ENCODE measurements around the gene OPRL1.

OPRL1 gene

GRCh38 chr20:64138276-64138815, 58.5 kb downstream of the OPRL1 start:
- H3K4me3 ChIP-seq (ENCODE audit: low read length) = no peak overlapping the region
- no peaks in the 10 kb centered on the region for H3K4me1 ChIP-seq (ENCODE audit: control insufficient read depth, insufficient read depth, low read length)
- H3K9ac ChIP-seq (ENCODE audit: low read length) = no peak overlapping the region
- peaks cover 28% of the 10 kb centered on the region for H3K27me3 ChIP-seq (replicated peaks; ENCODE audit: control insufficient read depth, insufficient read depth, low read length)
- no peak for DNase-seq (ENCODE audit: low read depth)
- H3K36me3 ChIP-seq (ENCODE audit: control insufficient read depth, insufficient read depth, low read length, severe bottlenecking) = no peaks in the 10 kb centered on the region
- no peaks in the 10 kb centered on the region for H3K9me3 ChIP-seq (ENCODE audit: control insufficient read depth, low read length)

DNA sequence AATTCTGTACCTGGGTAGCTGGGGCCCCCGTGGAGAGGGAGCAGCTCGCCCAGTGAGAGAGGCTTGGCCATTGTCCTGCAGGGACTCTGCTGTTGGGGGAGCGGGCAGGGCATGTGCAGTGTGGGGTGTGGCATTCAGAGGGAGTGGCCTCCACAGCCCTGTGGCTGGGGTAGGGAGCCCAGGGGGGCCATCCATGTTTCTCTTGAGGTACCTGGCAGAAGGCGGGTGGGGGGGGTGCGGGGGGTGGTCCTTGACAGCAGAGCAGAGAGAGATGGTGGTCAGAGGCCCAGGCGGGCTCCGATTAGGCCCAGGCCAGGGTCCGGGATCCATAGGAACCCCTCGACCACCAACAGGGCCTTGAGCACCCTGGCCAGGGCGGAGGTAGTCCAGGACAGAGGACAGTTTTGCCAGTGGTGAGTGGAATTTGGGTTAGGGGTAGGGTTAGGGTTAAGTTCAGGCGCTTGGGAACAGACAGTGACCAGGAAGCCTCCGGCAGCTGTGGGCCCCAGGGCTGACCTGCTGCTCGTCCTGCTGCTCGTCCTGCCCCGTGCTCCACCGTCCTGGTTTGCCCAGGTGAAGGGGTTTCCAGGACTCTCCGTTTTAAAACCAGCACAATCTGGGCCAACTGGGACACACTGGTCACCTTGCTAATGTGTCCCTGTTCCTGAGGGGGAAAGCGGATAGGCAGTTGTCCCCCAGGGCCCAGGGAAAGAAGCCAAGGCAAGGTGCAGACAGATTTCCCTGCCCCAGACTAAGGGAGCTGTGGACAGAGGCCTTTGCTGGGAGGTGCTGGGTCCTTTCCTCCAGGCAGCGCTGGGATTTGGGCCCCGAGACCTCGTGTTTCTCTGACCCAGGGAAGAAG, 59.5 kb downstream of the OPRL1 start:
- no peaks in the 10 kb centered on the region for H3K36me3 ChIP-seq (ENCODE audit: control insufficient read depth, insufficient read depth, low read length, severe bottlenecking)
- H3K4me1 ChIP-seq (ENCODE audit: control insufficient read depth, insufficient read depth, low read length) = no peaks in the 10 kb centered on the region
- no peak overlapping the region for H3K4me3 ChIP-seq (ENCODE audit: low read length)
- no peak overlapping the region for H3K9ac ChIP-seq (ENCODE audit: low read length)
- H3K9me3 ChIP-seq (ENCODE audit: control insufficient read depth, low read length) = no peaks in the 10 kb centered on the region
- no peak for DNase-seq (ENCODE audit: low read depth)
- peaks cover 28% of the 10 kb centered on the region for H3K27me3 ChIP-seq (replicated peaks; ENCODE audit: control insufficient read depth, insufficient read depth, low read length)

DNA sequence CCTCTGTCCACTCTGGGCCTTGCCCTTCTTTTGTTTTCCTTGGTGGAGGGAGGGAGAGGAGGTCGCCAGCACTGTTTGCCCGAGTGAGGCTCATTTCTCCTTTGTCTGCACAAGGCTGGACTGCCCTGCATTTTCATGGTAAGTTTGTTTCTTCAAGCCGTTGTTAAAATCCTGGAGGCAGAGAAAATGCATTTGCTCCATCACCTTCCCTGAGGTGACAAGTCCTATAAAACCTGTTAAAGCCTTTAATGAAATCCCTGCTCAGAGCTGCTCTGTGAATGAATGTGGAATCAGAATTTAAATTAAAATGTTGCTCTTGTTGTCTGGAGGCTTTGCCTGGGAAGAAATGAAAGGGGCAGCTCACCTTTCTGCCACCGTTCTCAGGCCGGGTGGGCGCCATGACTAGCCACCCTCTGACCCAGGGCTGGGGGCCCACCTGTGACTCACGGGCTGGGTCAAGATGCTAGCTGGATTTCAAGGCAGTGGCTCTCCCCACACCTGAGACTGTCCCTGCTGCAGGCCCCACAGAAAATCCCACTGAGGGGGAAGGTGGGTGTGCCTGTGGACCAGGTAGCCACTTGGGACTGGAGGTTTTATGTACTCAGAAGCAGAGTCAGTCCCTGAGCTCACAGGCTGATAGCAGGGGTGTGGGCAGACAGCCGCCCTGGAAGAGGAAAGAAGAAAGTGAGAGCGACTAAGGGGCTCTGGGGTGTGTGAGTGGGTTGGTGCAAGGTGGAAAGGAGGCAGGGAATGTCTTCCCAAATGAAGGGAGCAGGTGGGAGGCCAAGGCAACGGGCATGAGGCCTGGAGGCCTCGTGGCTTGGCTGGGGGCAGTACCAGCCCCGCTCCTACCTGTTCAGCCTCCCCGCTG, 60.4 kb downstream of the OPRL1 start:
- Histone ChIP-seq H3K4me3 (ENCODE audit: low read length) (no peak overlapping the region), H3K27me3 (replicated peaks; ENCODE audit: control insufficient read depth, insufficient read depth, low read length) (peaks cover 28% of the 10 kb centered on the region), H3K4me1 (ENCODE audit: control insufficient read depth, insufficient read depth, low read length) (no peaks in the 10 kb centered on the region), H3K9ac (ENCODE audit: low read length) (no peak overlapping the region), H3K36me3 (ENCODE audit: control insufficient read depth, insufficient read depth, low read length, severe bottlenecking) (no peaks in the 10 kb centered on the region), H3K9me3 (ENCODE audit: control insufficient read depth, low read length) (peaks cover 7% of the 10 kb centered on the region)
- DNase-seq (ENCODE audit: low read depth) = no peak

DNA sequence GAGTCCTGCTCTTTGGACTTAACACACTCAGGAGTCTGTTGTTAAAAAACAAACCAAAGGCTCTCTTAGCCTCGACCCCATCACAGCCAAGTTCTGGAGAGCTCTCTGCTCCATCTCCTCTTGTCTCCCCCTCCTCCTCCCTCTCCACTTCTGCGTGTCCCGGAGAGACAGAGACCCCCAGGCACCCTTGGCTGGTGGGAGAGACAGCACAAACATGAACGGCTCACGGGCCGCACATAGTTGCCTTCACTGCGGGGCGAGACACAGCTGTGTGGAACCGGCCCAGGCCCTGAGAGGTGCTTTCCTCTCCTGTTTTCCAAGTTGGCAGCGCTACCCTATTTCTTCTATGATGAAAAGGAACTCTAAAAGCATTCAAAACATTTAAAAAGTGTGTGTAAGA, 61.1 kb downstream of the OPRL1 start:
- peaks cover 28% of the 10 kb centered on the region for H3K27me3 ChIP-seq (replicated peaks; ENCODE audit: control insufficient read depth, insufficient read depth, low read length)
- no peak for DNase-seq (ENCODE audit: low read depth)
- no peaks in the 10 kb centered on the region for H3K4me1 ChIP-seq (ENCODE audit: control insufficient read depth, insufficient read depth, low read length)
- H3K4me3 ChIP-seq (ENCODE audit: low read length) = no peak overlapping the region
- no peak overlapping the region for H3K9ac ChIP-seq (ENCODE audit: low read length)
- H3K36me3 ChIP-seq (ENCODE audit: control insufficient read depth, insufficient read depth, low read length, severe bottlenecking) = no peaks in the 10 kb centered on the region
- peaks cover 13% of the 10 kb centered on the region for H3K9me3 ChIP-seq (ENCODE audit: control insufficient read depth, low read length)

DNA sequence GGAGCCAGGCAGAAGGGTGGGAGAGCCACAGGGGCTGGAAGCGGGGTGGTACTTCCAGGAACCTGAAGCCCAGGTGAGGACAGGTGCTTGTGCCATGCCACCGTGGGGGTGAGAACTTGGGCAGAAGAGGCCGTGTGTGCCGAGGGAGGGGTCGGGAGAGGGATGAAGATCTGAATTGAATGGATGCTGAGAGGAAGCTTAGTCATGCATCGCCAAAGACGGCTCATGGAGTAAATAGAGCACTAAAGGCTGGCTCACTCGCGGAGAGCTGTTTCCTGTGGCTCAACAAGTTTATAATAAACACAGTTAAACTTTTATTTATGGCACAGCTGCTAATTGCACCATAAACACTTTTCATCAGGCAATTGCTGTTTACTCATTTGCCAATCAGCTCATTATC, 62.7 kb downstream of the OPRL1 start:
- H3K27me3 ChIP-seq (replicated peaks; ENCODE audit: control insufficient read depth, insufficient read depth, low read length) = peaks cover 33% of the 10 kb centered on the region
- no peaks in the 10 kb centered on the region for H3K36me3 ChIP-seq (ENCODE audit: control insufficient read depth, insufficient read depth, low read length, severe bottlenecking)
- DNase-seq (ENCODE audit: low read depth) = no peak
- no peak overlapping the region for H3K9ac ChIP-seq (ENCODE audit: low read length)
- no peaks in the 10 kb centered on the region for H3K4me1 ChIP-seq (ENCODE audit: control insufficient read depth, insufficient read depth, low read length)
- peaks cover 13% of the 10 kb centered on the region for H3K9me3 ChIP-seq (ENCODE audit: control insufficient read depth, low read length)
- no peak overlapping the region for H3K4me3 ChIP-seq (ENCODE audit: low read length)

- Histone ChIP-seq H3K9me3 (ENCODE audit: control insufficient read depth, low read length) (peaks cover 13% of the 10 kb centered on the region), H3K36me3 (ENCODE audit: control insufficient read depth, insufficient read depth, low read length, severe bottlenecking) (no peaks in the 10 kb centered on the region), H3K4me1 (ENCODE audit: control insufficient read depth, insufficient read depth, low read length) (no peaks in the 10 kb centered on the region), H3K4me3 (ENCODE audit: low read length) (no peak overlapping the region), H3K9ac (ENCODE audit: low read length) (no peak overlapping the region), H3K27me3 (replicated peaks; ENCODE audit: control insufficient read depth, insufficient read depth, low read length) (peaks cover 38% of the 10 kb centered on the region)
- DNase-seq (ENCODE audit: low read depth) = no peak
Measured at GRCh38 chr20:64143018-64143801, 63.3 kb downstream of the OPRL1 start.

- Histone ChIP-seq H3K27me3 (replicated peaks; ENCODE audit: control insufficient read depth, insufficient read depth, low read length) (peaks cover 47% of the 10 kb centered on the region), H3K9me3 (ENCODE audit: control insufficient read depth, low read length) (peaks cover 13% of the 10 kb centered on the region), H3K36me3 (ENCODE audit: control insufficient read depth, insufficient read depth, low read length, severe bottlenecking) (no peaks in the 10 kb centered on the region), H3K9ac (ENCODE audit: low read length) (no peak overlapping the region), H3K4me3 (ENCODE audit: low read length) (no peak overlapping the region), H3K4me1 (ENCODE audit: control insufficient read depth, insufficient read depth, low read length) (no peaks in the 10 kb centered on the region)
- no peak for DNase-seq (ENCODE audit: low read depth)
Measured at GRCh38 chr20:64144144-64144912, 64.4 kb downstream of the OPRL1 start.

DNA sequence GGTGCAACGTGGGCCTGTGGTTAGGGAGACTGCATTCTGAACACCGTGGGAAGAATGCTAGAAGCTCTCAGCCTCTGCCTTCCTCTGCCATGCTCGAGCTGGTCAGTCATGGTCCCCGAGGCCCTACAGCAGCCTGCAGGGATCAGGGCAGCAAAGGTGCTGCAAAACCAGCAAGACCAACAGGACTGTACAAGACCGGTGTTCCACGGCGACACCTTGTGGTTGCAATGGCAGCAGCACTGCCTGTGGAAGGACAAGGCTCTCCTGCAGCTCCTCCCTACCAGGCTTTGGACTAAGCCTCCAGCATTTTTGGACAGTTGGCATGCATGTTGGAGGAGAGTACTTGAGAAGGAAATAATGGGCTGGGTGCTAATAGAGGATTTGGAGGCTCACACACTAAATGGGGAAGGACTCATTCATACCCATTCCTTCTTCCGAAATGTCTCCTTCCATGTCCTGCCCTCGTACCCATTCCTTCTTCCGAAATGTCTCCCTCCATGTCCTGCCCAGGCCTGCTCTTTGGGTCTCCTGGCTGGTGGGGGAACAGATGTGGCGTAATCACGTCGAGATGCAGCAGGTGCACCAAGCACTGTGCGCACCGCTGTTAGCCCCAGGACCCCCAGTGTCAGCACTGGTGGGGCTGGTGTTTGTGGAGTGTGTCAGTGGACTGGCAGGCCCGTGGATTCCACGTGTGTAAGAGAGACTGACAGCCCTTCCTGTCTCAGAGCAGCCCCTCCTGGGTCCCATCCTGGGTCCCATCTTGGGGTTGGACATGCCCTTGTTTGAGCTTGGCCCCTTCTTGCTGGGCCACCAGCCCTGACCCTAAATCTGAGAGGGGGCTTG, 65.8 kb downstream of the OPRL1 start:
- Histone ChIP-seq H3K36me3 (ENCODE audit: control insufficient read depth, insufficient read depth, low read length, severe bottlenecking) (no peaks in the 10 kb centered on the region), H3K27me3 (replicated peaks; ENCODE audit: control insufficient read depth, insufficient read depth, low read length) (peaks cover 40% of the 10 kb centered on the region), H3K9ac (ENCODE audit: low read length) (no peak overlapping the region), H3K4me3 (ENCODE audit: low read length) (no peak overlapping the region), H3K4me1 (ENCODE audit: control insufficient read depth, insufficient read depth, low read length) (no peaks in the 10 kb centered on the region), H3K9me3 (ENCODE audit: control insufficient read depth, low read length) (peaks cover 13% of the 10 kb centered on the region)
- DNase-seq (ENCODE audit: low read depth) = no peak

DNA sequence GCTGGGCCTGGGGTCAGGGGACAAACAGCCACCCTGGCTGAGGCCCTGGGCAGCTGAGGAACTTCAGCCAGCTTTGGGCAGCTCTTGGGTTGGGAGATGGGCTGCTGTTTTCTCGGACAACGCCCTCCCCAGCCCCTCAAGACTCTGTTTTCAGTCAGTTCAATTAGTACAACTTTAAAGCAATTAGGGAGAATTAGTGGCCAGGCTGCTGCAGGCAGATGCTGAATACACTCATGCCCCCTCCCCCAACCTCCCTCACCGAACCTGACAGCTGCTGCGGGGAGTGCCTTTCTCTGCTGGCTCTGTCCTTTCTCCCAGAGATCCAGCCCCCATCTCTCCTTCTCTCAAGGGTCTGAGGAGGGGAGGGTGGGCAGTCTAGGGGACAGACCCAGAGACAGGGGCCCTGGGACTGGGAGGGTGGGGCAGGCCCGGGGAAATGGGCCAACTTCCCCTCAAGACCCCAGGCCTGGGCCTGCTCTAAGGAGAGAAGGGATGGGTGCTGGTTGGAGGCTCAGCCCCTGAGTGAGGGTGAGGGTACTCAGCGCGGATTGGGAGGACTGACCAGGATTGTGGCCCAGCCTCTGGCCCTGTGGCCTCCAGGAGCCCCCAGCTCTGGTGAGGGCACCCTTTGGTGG, 66.5 kb downstream of the OPRL1 start:
- H3K9ac ChIP-seq (ENCODE audit: low read length) = no peak overlapping the region
- H3K4me3 ChIP-seq (ENCODE audit: low read length) = no peak overlapping the region
- H3K9me3 ChIP-seq (ENCODE audit: control insufficient read depth, low read length) = peaks cover 13% of the 10 kb centered on the region
- no peaks in the 10 kb centered on the region for H3K4me1 ChIP-seq (ENCODE audit: control insufficient read depth, insufficient read depth, low read length)
- no peaks in the 10 kb centered on the region for H3K36me3 ChIP-seq (ENCODE audit: control insufficient read depth, insufficient read depth, low read length, severe bottlenecking)
- H3K27me3 ChIP-seq (replicated peaks; ENCODE audit: control insufficient read depth, insufficient read depth, low read length) = peaks cover 39% of the 10 kb centered on the region
- DNase-seq (ENCODE audit: low read depth) = no peak

Measured in adipocyte (in vitro differentiated cells).